ENCODE results near the gene B4GALT2.

GRCh38 chr1:44013949-44014348 is 34.9 kb downstream of the B4GALT2 start:
- TF ChIP-seq CTCF (IDR thresholded peaks at IDR 0.05; ENCODE audit: borderline replicate concordance, extremely low read depth, low read length, poor library complexity, severe bottlenecking) (no peak), EZH2 (IDR thresholded peaks at IDR 0.05; ENCODE audit: borderline replicate concordance, low read depth, low read length, severe bottlenecking) (no peak)

All from DND-41 (cell line).